Endodermal cell (in vitro differentiated cells): ENCODE measurements around the gene SALL2. TPM values are rescaled to one million over a fixed set of nuclear protein-coding genes. Genes with fewer than 3 reads are reported as not detected.

ENCODE experiments used
- DNase-seq: peaks from one replicate; pipeline ENCODE4 v3.0.0-alpha.2; 2017
- H3K27ac ChIP-seq: 2 replicates; pipeline ENCODE4 v1.5.1; 2013; ENCODE audit warnings: mild to moderate bottlenecking, low read depth, low read length, moderate library complexity
- H3K27me3 ChIP-seq: 2 replicates; pipeline ENCODE4 v1.6.1; 2013; ENCODE audit warnings: mild to moderate bottlenecking, low read length, moderate library complexity; ENCODE audit not compliant: insufficient read depth, control insufficient read depth, poor library complexity, severe bottlenecking
- H3K36me3 ChIP-seq: 2 replicates; pipeline ENCODE4 v1.7.0; 2013; ENCODE audit warnings: mild to moderate bottlenecking, low read length, moderate library complexity; ENCODE audit not compliant: control insufficient read depth, insufficient read depth
- H3K4me1 ChIP-seq: one replicate; pipeline ENCODE4 v1.7.0; 2013; ENCODE audit warnings: low read length; ENCODE audit not compliant: control insufficient read depth, insufficient read depth
- H3K4me3 ChIP-seq: 2 replicates; pipeline ENCODE4 v1.5.1; 2013; ENCODE audit warnings: mild to moderate bottlenecking, low read length, moderate library complexity
- H3K9ac ChIP-seq: 2 replicates; pipeline ENCODE4 v1.6.1; 2013; ENCODE audit warnings: mild to moderate bottlenecking, low read length, moderate library complexity; ENCODE audit not compliant: poor library complexity, severe bottlenecking; ENCODE audit errors: extremely low read depth
- H3K9me3 ChIP-seq: 2 replicates; pipeline ENCODE4 v1.6.1; 2013; ENCODE audit warnings: mild to moderate bottlenecking, low read length, moderate library complexity; ENCODE audit not compliant: control insufficient read depth
- H3K27ac Mint-ChIP-seq: 2 replicates; pipeline ENCODE4 v1.8.0; 2020; ENCODE audit warnings: mixed read lengths
- H3K27me3 Mint-ChIP-seq: 2 replicates; pipeline ENCODE4 v1.8.0; 2021; ENCODE audit warnings: mild to moderate bottlenecking, mixed read lengths; ENCODE audit not compliant: insufficient read depth
- H3K36me3 Mint-ChIP-seq: 2 replicates; pipeline ENCODE4 v1.8.0; 2020; ENCODE audit warnings: low read depth, mixed read lengths
- H3K4me1 Mint-ChIP-seq: 2 replicates; pipeline ENCODE4 v1.8.0; 2020; ENCODE audit warnings: mixed read lengths
- H3K4me3 Mint-ChIP-seq: 2 replicates; pipeline ENCODE4 v1.8.0; 2020; ENCODE audit warnings: mild to moderate bottlenecking, moderate library complexity, mixed read lengths
- H3K9me3 Mint-ChIP-seq: 2 replicates; pipeline ENCODE4 v1.8.0; 2020; ENCODE audit warnings: mild to moderate bottlenecking, mixed read lengths
- WGBS, 2 experiments: methylation state at CpG; one replicate each; pipeline versions ENCODE4 v1.1.5 to v1.1.7; 2013; ENCODE audit warnings: missing lambda C conversion rate in 2 of 2, mixed read lengths in 1 of 2; ENCODE audit not compliant: insufficient coverage in 1 of 2, insufficient read length in 1 of 2; 5-methylcytosine and 5-hydroxymethylcytosine counted together
- long read RNA-seq, 4 experiments: library from polyadenylated mRNA in 2 of 4; library from RNA in 1 of 4; library from capped mRNA in 1 of 4; stranded (forward) in 3 of 4; unstranded in 1 of 4; transcript quantifications; one replicate each; pipeline ENCODE4 v2.0.0, GENCODE V29; 2020 to 2021; ENCODE audit warnings: inconsistent platforms in 1 of 4
- polyA plus RNA-seq, 2 experiments: library from polyadenylated mRNA; stranded (reverse); fragments of 50-300 nt; gene quantifications; one replicate each; pipeline ENCODE4 v1.2.3, GENCODE V29; 2013
- total RNA-seq, 2 donors: library from RNA; stranded (reverse); fragmentation: NEBNext Ultra II Directional in 1 of 2; extraction: Animal tissue kit (Norgen Biotek cat#: 25700) in 1 of 2; gene quantifications; 2 replicates in 1 of 2; 3 replicates in 1 of 2; pipeline ENCODE4 v1.2.1, GENCODE V29; 2021
- TF ChIP-seq, protein P1 (sequence below): fragments of 200-600 bp; sonication (generic); conservative IDR thresholded peaks from 2 replicates; pipeline ENCODE4 v1.5.0; 2021; ENCODE audit warnings: antibody characterized with exemption, mild to moderate bottlenecking

Gene SALL2
- 100 to 1,000 TPM in 1 of 2 donors, 10 to 100 TPM in 1; 78.6 to 120 TPM for total RNA-seq
- 153 TPM for polyA plus RNA-seq (2013, experiment 1 of 2)
- polyA plus RNA-seq (2013, experiment 2 of 2), result 133 TPM
- long read RNA-seq, experiment 1, full-length matches to known transcripts, result 3 of 45 reads
- long read RNA-seq, experiment 1, partial matches to known transcripts, result 2 of 45 reads
- long read RNA-seq, experiment 1, other reads (novel, unspliced or antisense), result 40 of 45 reads
- long read RNA-seq, experiment 2, full-length matches to known transcripts, result 68 of 100 reads
- long read RNA-seq, experiment 2, partial matches to known transcripts, result 0 of 100 reads
- long read RNA-seq, experiment 2, other reads (novel, unspliced or antisense), result 32 of 100 reads
- long read RNA-seq, experiment 3, full-length matches to known transcripts, result 29 of 106 reads
- long read RNA-seq, experiment 3, partial matches to known transcripts, result 4 of 106 reads
- long read RNA-seq, experiment 3, other reads (novel, unspliced or antisense), result 73 of 106 reads
- long read RNA-seq, experiment 4, partial matches to known transcripts, result 1 of 3 reads
- long read RNA-seq, experiment 4, other reads (novel, unspliced or antisense), result 1 of 3 reads

DNA sequence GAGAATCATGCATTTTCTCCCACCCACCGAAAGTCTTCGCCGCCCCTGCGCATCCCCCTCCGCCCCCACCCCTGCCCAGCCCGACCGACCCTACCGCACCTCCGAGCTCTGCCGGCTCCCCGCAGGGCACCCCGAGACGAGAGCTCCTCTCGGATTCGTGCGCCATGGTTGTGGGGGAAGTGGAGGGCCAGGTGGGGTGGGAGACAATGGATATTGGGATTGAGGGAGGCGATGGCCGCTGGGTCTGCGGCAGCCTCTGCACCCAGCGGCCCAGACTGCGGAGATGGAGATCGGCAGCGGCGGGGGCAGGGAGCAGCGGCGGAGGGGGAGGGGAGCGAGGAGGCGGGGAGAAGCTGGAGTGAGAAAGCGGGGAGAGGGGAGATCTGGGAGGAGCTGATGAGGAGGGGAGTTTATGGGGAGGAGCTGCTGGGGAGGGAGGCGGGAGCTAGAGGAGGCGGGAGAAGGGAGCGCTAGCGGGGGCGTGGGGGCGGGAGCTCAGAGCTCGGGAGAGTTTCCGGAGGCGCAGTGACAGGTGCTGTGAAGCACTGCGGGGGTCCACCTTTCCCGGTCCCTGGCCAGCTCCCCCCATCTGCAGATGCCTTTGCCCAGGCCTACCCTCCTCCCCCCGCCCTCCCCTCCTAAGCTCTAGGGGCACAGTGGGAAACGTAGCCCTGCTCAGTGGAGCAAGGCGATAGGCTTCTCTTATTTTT lies at the start of gene SALL2:
SALL2 (minus strand) TSS at position 385 of the 710 bp plus-strand sequence; CDS start at position 166, 219 bp downstream.
- Histone ChIP-seq H3K27ac (peak within 1 kb of the TSS; percentile 93), H3K9me3 (no peaks in the 10 kb centered on the region), H3K36me3 (peaks cover 33% of the 10 kb centered on the region), H3K27me3 (no peaks in the 10 kb centered on the region), H3K4me1 (peaks cover 19% of the 10 kb centered on the region), H3K4me3 (peak within 1 kb of the TSS; percentile 86), H3K9ac (peak within 1 kb of the TSS; percentile 88)
- Mint-ChIP-seq H3K27me3 (no peaks in the 10 kb centered on the region), H3K27ac (peak within 1 kb of the TSS; percentile 99), H3K36me3 (peaks cover 36% of the 10 kb centered on the region), H3K4me1 (peaks cover 64% of the 10 kb centered on the region), H3K4me3 (peak within 1 kb of the TSS; percentile 85), H3K9me3 (no peaks in the 10 kb centered on the region)
- TF ChIP-seq, protein P1, sequence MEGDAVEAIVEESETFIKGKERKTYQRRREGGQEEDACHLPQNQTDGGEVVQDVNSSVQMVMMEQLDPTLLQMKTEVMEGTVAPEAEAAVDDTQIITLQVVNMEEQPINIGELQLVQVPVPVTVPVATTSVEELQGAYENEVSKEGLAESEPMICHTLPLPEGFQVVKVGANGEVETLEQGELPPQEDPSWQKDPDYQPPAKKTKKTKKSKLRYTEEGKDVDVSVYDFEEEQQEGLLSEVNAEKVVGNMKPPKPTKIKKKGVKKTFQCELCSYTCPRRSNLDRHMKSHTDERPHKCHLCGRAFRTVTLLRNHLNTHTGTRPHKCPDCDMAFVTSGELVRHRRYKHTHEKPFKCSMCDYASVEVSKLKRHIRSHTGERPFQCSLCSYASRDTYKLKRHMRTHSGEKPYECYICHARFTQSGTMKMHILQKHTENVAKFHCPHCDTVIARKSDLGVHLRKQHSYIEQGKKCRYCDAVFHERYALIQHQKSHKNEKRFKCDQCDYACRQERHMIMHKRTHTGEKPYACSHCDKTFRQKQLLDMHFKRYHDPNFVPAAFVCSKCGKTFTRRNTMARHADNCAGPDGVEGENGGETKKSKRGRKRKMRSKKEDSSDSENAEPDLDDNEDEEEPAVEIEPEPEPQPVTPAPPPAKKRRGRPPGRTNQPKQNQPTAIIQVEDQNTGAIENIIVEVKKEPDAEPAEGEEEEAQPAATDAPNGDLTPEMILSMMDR, result no peak
- peak; percentile 98 for DNase-seq
- 0% methylated on average over 1 to 43 of the region's 43 CpGs for WGBS, 2 experiments

- Histone ChIP-seq H3K9me3 (no peaks in the 10 kb centered on the region), H3K36me3 (no peaks in the 10 kb centered on the region), H3K4me1 (no peaks in the 10 kb centered on the region), H3K9ac (no peak overlapping the region), H3K27me3 (no peaks in the 10 kb centered on the region), H3K4me3 (no peak overlapping the region), H3K27ac (no peak overlapping the region)
- TF ChIP-seq, protein P1, result no peak
- 88 to 90% methylated on average over 6 of the region's 6 CpGs for WGBS, 2 experiments
- H3K4me3 Mint-ChIP-seq, result no peak overlapping the region
- no peaks in the 10 kb centered on the region for H3K4me1 Mint-ChIP-seq
- DNase-seq, result no peak
- H3K9me3 Mint-ChIP-seq, result peaks cover 7% of the 10 kb centered on the region
- H3K27me3 Mint-ChIP-seq, result no peaks in the 10 kb centered on the region
- H3K36me3 Mint-ChIP-seq, result no peaks in the 10 kb centered on the region
- H3K27ac Mint-ChIP-seq, result no peak overlapping the region
These were observed 49.5 kb upstream of the SALL2 start for GRCh38 chr14:21575661-21576060.

- H3K27me3 ChIP-seq, result no peaks in the 10 kb centered on the region
- H3K9me3 Mint-ChIP-seq, result peaks cover 7% of the 10 kb centered on the region
These were observed 46.5 kb upstream of the SALL2 start for GRCh38 chr14:21572604-21573003.

More at GRCh38 chr14:21572604-21573003, 46.5 kb upstream of the SALL2 start:
- Mint-ChIP-seq H3K36me3 (no peaks in the 10 kb centered on the region), H3K4me1 (no peaks in the 10 kb centered on the region), H3K27me3 (no peaks in the 10 kb centered on the region), H3K4me3 (no peak overlapping the region), H3K27ac (no peak overlapping the region)
- TF ChIP-seq, protein P1, result no peak
- Histone ChIP-seq H3K36me3 (no peaks in the 10 kb centered on the region), H3K4me1 (no peaks in the 10 kb centered on the region), H3K4me3 (no peak overlapping the region), H3K9me3 (no peaks in the 10 kb centered on the region), H3K27ac (no peak overlapping the region), H3K9ac (no peak overlapping the region)
- DNase-seq, result no peak
